Endometrial microvascular endothelial cells (primary cell): Measurements from ENCODE around the gene ZBTB38. TPM values are rescaled to one million over a fixed set of nuclear protein-coding genes. Genes with fewer than 3 reads are reported as not detected.

Experiments
- in situ Hi-C: cut with HindIII; loops from 2 replicates; pipeline ENCODE4 v1.10.0; 2017; ENCODE audit warnings: low sequenced_read_pairs, low pct_unique_long_range_greater_than_20kb; ENCODE audit errors: inconsistent ontology term
- total RNA-seq: library from RNA; depleted of rRNA; stranded (reverse); fragments of >200 nt; gene quantifications from one replicate; pipeline ENCODE4 v1.2.3, GENCODE V29; 2015; ENCODE audit errors: inconsistent ontology term

Gene ZBTB38
- 190 TPM for total RNA-seq

GRCh38 chr3:141368062-141368924 lies at the start of gene ZBTB38:
TSS of gene ZBTB38 (plus strand) at chr3:141368504. CDS start at chr3:141442389, 73,885 bp downstream.
- in situ Hi-C loops: no loop called here

DNA sequence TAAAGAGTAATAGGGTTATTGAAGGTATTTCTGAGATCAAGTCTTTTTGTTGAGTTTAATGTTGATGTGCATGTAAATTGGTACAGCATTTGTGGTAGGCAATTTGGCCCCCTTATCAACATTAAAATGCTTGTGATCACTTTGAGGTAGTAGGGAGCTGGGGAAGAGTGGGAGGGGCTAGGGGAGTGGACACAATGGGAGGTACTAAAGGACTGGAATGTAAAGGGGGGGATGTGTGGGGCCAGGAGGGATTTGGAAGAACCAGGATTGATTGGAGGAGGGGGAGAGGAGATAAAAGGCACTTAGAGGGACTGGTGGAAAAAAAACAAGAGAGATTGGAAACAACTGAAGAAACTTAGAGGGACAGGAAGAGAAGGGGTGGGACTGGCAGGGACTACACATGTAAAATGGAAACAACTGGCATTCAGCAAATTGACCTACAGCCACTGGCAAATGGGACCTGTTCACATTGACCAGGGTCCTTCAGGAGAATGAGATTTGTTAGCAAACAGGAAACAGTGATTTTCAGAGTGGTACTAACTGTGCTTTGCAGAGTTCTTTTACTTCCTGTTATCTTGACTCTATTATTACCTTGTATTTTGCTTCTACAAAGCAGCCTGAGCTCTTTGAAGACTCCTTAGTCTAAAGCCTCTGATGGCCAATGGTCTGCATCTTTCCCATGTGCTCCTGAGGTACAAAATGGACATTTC lies 47.8 kb upstream of the ZBTB38 start:
- in situ Hi-C loops: no loop called here

- in situ Hi-C loops: no loop called here
These were observed 47.2 kb upstream of the ZBTB38 start for GRCh38 chr3:141321109-141321497.

- in situ Hi-C loops: no loop called here
These were observed 44.2 kb upstream of the ZBTB38 start for GRCh38 chr3:141323936-141324704.

GRCh38 chr3:141326123-141326522 lies 42.2 kb upstream of the ZBTB38 start:
- in situ Hi-C loops: no loop called here

- in situ Hi-C loops: no loop called here
These were observed 41.7 kb upstream of the ZBTB38 start for GRCh38 chr3:141326626-141327025.

- in situ Hi-C loops: no loop called here
These were observed 39.8 kb upstream of the ZBTB38 start for GRCh38 chr3:141328286-141329166.

DNA sequence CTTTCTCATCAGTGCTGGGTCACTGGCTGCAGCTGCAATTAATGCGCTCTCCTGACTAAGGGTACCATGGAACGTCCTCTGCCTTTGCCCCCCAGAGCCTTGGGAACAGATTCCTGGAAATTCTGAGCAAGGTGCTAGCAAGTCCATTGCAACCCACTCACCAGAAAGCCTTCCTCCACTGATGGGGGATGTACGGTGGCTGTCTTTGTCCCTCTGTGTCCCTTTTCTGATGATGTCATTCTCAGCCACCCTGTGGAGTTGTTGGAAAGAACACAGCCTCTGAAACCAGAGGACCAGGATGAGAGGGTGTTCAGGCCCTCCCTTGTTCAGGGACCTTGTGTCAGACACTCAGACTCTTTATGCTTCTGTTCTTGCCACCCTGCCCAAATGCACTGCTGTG lies 38.1 kb upstream of the ZBTB38 start:
- in situ Hi-C loops: no loop called here

DNA sequence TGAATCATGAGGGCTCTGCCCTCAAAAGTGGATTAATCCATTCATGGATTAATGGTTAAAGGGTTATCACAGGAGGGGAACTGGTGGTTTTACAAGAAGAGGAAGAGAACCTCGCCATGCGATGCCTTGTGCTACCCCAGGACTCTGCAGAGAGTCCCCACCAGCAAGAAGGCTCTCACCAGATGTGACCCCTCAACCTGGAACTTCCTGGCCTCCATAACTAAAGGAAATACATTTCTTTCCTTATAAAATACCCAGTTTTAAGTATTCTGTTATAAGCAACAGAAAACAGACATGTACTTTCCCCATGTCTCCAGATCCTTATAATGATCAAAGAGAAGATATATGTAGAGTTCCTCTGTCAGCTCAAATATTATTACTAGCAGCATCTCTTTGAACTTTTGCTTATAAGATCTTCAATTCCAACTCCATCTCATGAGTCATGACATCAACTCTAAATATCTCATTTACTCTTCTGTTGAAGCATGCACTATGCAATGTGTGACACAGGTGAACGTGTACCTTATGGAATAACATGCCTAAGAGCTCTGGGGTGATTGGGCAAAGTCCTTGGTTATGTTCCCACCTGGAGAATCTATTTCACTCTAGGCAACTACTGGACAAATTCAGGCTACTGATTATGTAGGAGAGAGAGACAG lies 37.5 kb upstream of the ZBTB38 start:
- in situ Hi-C loops: no loop called here

GRCh38 chr3:141331377-141332318 lies 36.7 kb upstream of the ZBTB38 start:
- in situ Hi-C loops: no loop called here

DNA sequence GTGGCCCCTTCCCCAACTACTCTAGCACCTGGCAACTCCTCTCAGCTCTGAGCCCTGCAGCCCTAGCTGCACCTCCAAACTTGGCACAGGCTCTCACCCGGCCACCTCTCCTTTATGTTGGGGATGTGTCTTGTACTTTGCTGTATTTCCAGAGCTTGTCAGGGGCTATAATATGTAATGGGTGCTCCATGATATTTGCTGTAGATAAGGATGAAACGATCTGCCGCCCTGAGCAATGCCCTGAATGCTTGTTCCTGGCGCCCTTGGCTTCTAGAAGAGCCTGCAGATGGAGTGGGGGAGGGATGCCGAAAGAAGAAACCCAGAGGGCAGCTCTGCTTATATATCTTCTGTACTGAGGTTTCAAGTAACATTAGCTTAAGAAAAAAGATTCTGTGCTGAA lies 35.9 kb upstream of the ZBTB38 start:
- in situ Hi-C loops: no loop called here

DNA sequence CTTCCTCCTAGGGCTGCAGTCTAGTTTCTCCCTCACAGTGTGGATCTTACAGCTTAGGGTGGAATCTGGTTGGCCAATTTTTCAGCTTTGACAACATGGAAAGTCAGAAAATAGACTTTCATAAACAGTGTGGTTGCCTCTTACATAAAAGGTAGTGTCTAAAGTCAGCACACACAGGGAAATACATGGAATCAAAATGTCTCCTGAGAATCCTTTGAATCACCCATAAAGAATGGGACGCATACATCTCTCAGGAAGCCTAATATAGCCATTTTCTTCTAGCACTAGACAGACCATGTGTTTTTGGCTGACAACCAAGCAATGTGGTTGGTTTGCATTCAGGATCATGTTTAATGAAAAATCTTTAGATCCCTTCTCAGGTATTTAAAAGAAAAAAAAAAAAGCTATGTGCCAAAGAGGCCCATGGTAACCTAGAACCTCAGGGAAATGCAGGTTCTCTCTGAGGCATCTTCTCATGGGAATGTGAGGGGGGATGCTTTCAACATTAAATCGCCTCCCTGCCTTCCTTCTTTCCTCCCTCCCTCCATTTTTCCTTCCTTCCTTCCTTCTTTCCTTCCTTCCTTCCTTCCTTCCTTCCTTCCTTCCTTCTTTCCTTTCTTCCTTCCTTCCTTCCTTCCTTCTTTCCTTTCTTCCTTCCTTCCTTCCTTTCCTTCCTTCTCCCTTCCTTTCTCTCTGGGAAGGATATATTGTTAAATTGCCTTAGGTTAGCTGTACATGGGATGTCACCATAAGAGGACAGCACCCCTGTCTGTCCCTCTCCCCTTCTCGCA lies 34.3 kb upstream of the ZBTB38 start:
- in situ Hi-C loops: no loop called here

DNA sequence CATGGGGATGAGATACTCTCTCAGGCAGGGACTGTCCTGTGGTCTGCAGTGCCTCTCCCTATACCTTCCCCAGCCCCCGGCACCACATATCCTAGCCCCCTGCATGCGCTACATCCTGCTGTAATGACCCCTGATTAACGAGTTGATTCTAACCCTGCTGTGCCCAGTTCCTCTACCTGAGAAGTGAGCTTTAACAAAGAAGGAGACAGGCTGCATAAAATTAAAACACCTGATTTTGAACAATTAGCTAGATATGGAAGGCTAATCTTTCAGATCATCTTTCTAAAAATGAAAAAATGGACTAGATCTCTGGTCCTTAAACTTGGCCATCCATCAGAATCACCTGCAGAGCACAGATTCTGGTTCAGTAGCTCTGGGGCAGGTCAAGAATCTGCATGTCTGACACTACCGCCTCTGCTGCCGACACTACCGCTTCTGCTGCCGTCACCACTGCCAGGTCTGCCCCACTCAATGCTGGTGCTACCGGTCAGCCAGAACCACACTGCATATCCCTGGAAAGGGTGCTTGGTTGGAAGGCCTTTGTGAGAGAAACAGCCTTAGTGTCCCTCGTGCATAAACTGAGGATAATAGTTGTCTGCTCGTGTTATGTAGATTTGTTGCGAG lies 33.6 kb upstream of the ZBTB38 start:
- in situ Hi-C loops: no loop called here

DNA sequence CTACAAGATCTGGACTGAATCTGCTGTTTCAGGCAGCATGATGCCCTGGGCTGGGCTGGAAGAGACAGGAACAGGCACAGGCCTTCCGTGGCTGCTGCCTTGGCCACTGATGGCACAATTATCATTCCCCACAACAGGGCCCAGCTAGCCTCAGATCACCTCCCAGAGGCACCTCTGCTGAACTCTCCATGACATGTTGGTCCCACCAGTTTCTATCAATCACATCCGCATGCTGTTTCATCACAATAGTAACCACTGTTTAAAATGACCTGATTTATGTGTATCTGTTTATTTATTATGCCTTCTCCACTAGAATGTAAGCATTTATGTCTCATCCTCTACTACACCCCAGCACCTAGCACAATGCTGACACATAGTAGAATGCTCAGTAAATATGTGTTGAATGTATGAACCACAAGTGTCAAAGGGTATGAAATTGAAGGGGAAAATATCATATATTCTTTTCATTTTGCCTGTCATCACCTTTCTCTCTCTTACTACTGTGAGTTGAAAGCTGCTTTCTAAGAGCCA lies 32.7 kb upstream of the ZBTB38 start:
- in situ Hi-C loops: no loop called here

DNA sequence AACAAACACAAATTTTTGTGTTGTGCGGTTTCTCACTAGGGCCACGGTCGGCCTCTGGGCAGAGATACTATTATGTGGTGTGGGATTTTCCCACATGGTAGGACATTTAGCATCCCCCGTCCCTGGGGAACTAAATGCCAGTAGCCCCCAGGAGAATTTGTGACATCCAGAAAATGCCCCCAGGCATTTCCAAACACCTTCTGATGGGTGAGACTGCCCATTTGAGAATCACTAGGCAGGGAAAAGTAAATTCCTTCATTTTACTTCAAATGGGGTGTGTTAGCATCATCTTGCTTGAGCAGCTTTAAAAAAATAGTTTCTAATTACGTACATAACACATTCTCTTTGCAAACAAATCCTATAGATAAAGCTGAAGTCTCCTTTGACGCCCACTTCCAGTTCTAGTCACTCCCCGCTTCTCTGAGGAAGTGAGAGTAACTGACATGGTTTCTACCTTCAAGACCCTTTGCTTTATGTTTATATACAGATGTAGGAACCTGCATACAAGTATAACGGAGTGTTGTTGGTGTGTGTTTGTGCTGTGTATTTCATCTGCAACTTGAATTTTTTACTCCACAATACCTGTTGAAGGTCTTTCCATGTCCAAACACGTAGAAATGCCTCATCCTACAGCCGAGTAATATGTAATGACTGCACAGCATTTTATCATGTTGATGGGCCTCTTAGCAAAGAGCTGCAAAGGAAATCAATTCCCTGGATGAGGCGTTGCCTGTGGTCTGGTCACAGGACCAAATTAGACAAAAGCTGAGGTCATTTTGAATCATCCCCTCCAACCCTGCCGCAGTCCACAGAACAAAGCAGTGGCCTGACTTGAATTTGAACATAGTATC lies 31.4 kb upstream of the ZBTB38 start:
- in situ Hi-C loops: no loop called here
